HEK293 (cell line): ENCODE results near the gene ZFYVE28.

Experiments used
- GFI1B ChIP-seq: fragments of 450-650 bp; formaldehyde crosslinking; IDR thresholded peaks from 2 replicates; pipeline ENCODE4 v1.5.1; 2016; ENCODE audit warnings: missing biosample characterization, missing genetic modification characterization
- KLF8 ChIP-seq: fragments of 450-650 bp; formaldehyde crosslinking; IDR thresholded peaks from 2 replicates; pipeline ENCODE4 v1.5.1; 2016; ENCODE audit warnings: missing biosample characterization, missing genetic modification characterization
- MYNN ChIP-seq: fragments of 450-650 bp; formaldehyde crosslinking; IDR thresholded peaks from 2 replicates; pipeline ENCODE4 v1.5.1; 2016; ENCODE audit warnings: missing biosample characterization, missing genetic modification characterization, borderline replicate concordance
- SCRT1 ChIP-seq: fragments of 450-650 bp; formaldehyde crosslinking; IDR thresholded peaks from 2 replicates; pipeline ENCODE4 v1.5.1; 2016; ENCODE audit warnings: missing biosample characterization, missing genetic modification characterization, borderline replicate concordance
- SP2 ChIP-seq: fragments of 450-650 bp; formaldehyde crosslinking; IDR thresholded peaks from 2 replicates; pipeline ENCODE4 v1.5.1; 2016; ENCODE audit warnings: missing biosample characterization, missing genetic modification characterization
- ZBTB7A ChIP-seq: fragments of 450-650 bp; formaldehyde crosslinking; IDR thresholded peaks from 2 replicates; pipeline ENCODE4 v1.5.1; 2016; ENCODE audit warnings: low read depth, missing biosample characterization, missing genetic modification characterization
- ZFP41 ChIP-seq: fragments of 450-650 bp; formaldehyde crosslinking; IDR thresholded peaks from 2 replicates; pipeline ENCODE4 v1.5.1; 2016; ENCODE audit warnings: missing biosample characterization, missing genetic modification characterization, borderline replicate concordance
- ZFP69B ChIP-seq: fragments of 450-650 bp; formaldehyde crosslinking; IDR thresholded peaks from 2 replicates; pipeline ENCODE4 v1.5.1; 2016; ENCODE audit warnings: missing biosample characterization, missing genetic modification characterization
- ZNF138 ChIP-seq: fragments of 450-650 bp; formaldehyde crosslinking; IDR thresholded peaks from 2 replicates; pipeline ENCODE4 v1.5.1; 2016; ENCODE audit warnings: missing biosample characterization, missing genetic modification characterization, borderline replicate concordance
- ZNF146 ChIP-seq: fragments of 450-650 bp; formaldehyde crosslinking; IDR thresholded peaks from 2 replicates; pipeline ENCODE4 v1.5.1; 2016; ENCODE audit warnings: missing biosample characterization, missing genetic modification characterization
- ZNF148 ChIP-seq: fragments of 450-650 bp; formaldehyde crosslinking; IDR thresholded peaks from 2 replicates; pipeline ENCODE4 v1.5.0; 2017; ENCODE audit warnings: missing biosample characterization, missing genetic modification characterization, borderline replicate concordance
- ZNF184 ChIP-seq: fragments of 450-650 bp; IDR thresholded peaks from 2 replicates; pipeline ENCODE4 v1.5.1; 2018; ENCODE audit warnings: missing biosample characterization, mild to moderate bottlenecking, missing genetic modification characterization
- ZNF221 ChIP-seq: fragments of 450-650 bp; formaldehyde crosslinking; IDR thresholded peaks from 2 replicates; pipeline ENCODE4 v1.5.1; 2017; ENCODE audit warnings: missing biosample characterization, missing genetic modification characterization, borderline replicate concordance
- ZNF23 ChIP-seq: fragments of 450-650 bp; formaldehyde crosslinking; IDR thresholded peaks from 2 replicates; pipeline ENCODE4 v1.5.1; 2016; ENCODE audit warnings: missing biosample characterization, missing genetic modification characterization, borderline replicate concordance
- ZNF302 ChIP-seq: fragments of 450-650 bp; formaldehyde crosslinking; IDR thresholded peaks from 2 replicates; pipeline ENCODE4 v1.5.1; 2016; ENCODE audit warnings: missing biosample characterization, missing genetic modification characterization, low read depth
- ZNF398 ChIP-seq: fragments of 450-650 bp; formaldehyde crosslinking; IDR thresholded peaks from 2 replicates; pipeline ENCODE4 v1.5.1; 2017; ENCODE audit warnings: missing biosample characterization, missing genetic modification characterization
- ZNF449 ChIP-seq: fragments of 450-650 bp; formaldehyde crosslinking; IDR thresholded peaks from 2 replicates; pipeline ENCODE4 v1.5.1; 2017; ENCODE audit warnings: missing biosample characterization, mild to moderate bottlenecking, missing genetic modification characterization, moderate library complexity
- ZNF48 ChIP-seq: fragments of 450-650 bp; formaldehyde crosslinking; IDR thresholded peaks from 2 replicates; pipeline ENCODE4 v1.5.1; 2016; ENCODE audit warnings: missing biosample characterization, missing genetic modification characterization
- ZNF510 ChIP-seq: fragments of 450-650 bp; formaldehyde crosslinking; IDR thresholded peaks from 2 replicates; pipeline ENCODE4 v1.5.1; 2018; ENCODE audit warnings: mild to moderate bottlenecking, missing genetic modification characterization, missing biosample characterization; ENCODE audit not compliant: insufficient replicate concordance
- ZNF521 ChIP-seq: fragments of 450-650 bp; formaldehyde crosslinking; IDR thresholded peaks from 2 replicates; pipeline ENCODE4 v1.5.1; 2017; ENCODE audit warnings: missing biosample characterization, mild to moderate bottlenecking, missing genetic modification characterization
- ZNF544 ChIP-seq: fragments of 450-650 bp; formaldehyde crosslinking; IDR thresholded peaks from 2 replicates; pipeline ENCODE4 v1.5.0; 2017; ENCODE audit warnings: missing biosample characterization, missing genetic modification characterization
- ZNF571 ChIP-seq: fragments of 450-650 bp; formaldehyde crosslinking; IDR thresholded peaks from 2 replicates; pipeline ENCODE4 v1.5.0; 2017; ENCODE audit warnings: missing biosample characterization, missing genetic modification characterization
- ZNF664 ChIP-seq: fragments of 450-650 bp; formaldehyde crosslinking; IDR thresholded peaks from 2 replicates; pipeline ENCODE4 v1.5.1; 2016; ENCODE audit warnings: missing biosample characterization, missing genetic modification characterization
- ZNF692 ChIP-seq: fragments of 450-650 bp; formaldehyde crosslinking; IDR thresholded peaks from 2 replicates; pipeline ENCODE4 v1.5.1; 2016; ENCODE audit warnings: missing biosample characterization, missing genetic modification characterization
- ZNF76 ChIP-seq: fragments of 450-650 bp; formaldehyde crosslinking; IDR thresholded peaks from 2 replicates; pipeline ENCODE4; 2016; ENCODE audit warnings: low read depth, missing biosample characterization, missing genetic modification characterization, borderline replicate concordance
- ZNF777 ChIP-seq: fragments of 450-650 bp; formaldehyde crosslinking; IDR thresholded peaks from 2 replicates; pipeline ENCODE4 v1.5.1; 2017; ENCODE audit warnings: missing biosample characterization, missing genetic modification characterization, borderline replicate concordance
- ZNF792 ChIP-seq: fragments of 450-650 bp; formaldehyde crosslinking; IDR thresholded peaks from 2 replicates; pipeline ENCODE4 v1.5.1; 2016; ENCODE audit warnings: missing biosample characterization, missing genetic modification characterization
- ZSCAN16 ChIP-seq: fragments of 450-650 bp; formaldehyde crosslinking; IDR thresholded peaks from 2 replicates; pipeline ENCODE4 v1.5.1; 2016; ENCODE audit warnings: missing biosample characterization, missing genetic modification characterization
- ZXDB ChIP-seq: fragments of 450-650 bp; formaldehyde crosslinking; IDR thresholded peaks from 2 replicates; pipeline ENCODE4 v1.5.1; 2016; ENCODE audit warnings: missing biosample characterization, missing genetic modification characterization
- TF ChIP-seq, protein P1 (sequence below): fragments of 450-650 bp; formaldehyde crosslinking; IDR thresholded peaks from 2 replicates; pipeline ENCODE4 v1.5.1; 2017; ENCODE audit warnings: missing biosample characterization, missing genetic modification characterization

The ZFYVE28 gene

DNA sequence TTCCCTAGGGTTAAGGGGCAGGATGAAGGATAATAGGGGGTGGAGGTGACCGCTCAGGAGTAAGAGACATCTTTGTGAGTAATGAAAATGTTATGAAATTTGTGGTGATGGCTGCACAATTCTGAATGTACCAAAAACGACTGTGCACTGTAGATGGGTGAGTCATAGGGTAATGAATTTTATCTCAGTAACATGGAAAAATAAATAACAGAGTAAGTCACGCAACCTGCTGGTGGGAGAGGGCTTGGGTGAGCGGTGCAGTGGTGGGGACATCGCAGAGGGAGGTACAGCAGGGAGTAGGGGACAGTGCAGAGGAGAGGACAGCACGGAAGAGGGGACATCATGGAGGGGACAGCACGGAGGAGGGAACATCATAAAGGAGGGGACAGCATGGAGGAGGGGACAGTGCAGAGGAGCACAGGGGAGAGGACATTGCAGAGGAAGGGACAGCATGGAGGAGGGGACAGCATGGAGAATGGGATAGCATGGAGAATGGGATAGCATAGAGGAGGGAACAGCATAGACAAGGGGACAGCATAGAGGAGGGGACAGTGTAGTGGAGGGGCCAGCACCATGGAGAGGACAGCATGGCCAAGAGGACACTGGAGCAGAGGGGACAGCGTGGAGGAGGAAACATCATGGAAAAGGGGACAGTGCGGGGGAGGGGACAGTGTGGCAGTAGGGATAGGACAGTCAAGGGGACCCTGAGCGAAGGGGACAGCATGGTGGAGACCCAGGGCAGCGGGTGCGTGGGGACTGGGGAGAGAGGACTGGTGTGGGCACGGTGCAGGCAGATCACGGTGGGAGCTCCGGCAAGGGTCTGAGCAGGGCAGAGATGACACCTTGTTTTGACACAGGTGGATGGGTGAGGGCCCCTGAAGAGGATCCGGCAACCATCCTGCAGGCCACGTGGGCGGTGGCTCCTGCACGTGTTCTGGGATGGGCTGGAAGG lies 88.1 kb downstream of the ZFYVE28 start (continued):
- TF ChIP-seq ZNF48 (tag by site-specific recombination) (no peak), ZNF449 (no peak), ZNF23 (tag by site-specific recombination) (no peak), SCRT1 (tag by site-specific recombination) (no peak), ZNF302 (tag by site-specific recombination) (no peak), MYNN (no peak), ZNF184 (tag by site-specific recombination) (no peak), ZNF777 (tag by site-specific recombination) (no peak), ZNF138 (no peak), ZNF510 (no peak), ZNF76 (tag by site-specific recombination) (no peak), ZNF521 (tag by site-specific recombination) (no peak), ZNF148 (tag by site-specific recombination) (no peak), ZFP69B (tag by site-specific recombination) (peak; percentile 67; the same call in 1 of the 2 replicates), ZBTB7A (tag by site-specific recombination) (no peak; the same call in 1 of the 2 replicates), ZNF221 (tag by site-specific recombination) (no peak), ZXDB (tag by site-specific recombination) (peak; percentile 50), ZNF398 (peak; percentile 99), ZNF571 (tag by site-specific recombination) (no peak), SP2 (tag by site-specific recombination) (peak; percentile 44), ZNF792 (tag by site-specific recombination) (no peak), ZNF664 (tag by site-specific recombination) (no peak), GFI1B (tag by site-specific recombination) (no peak), KLF8 (tag by site-specific recombination) (peak; percentile 43), ZNF692 (tag by site-specific recombination) (peak; percentile 72; the same call in 1 of the 2 replicates), ZSCAN16 (tag by site-specific recombination) (no peak; the same call in 1 of the 2 replicates), ZNF544 (tag by site-specific recombination) (no peak), ZNF146 (tag by site-specific recombination) (no peak), ZFP41 (tag by site-specific recombination) (no peak)
- TF ChIP-seq, protein P1, sequence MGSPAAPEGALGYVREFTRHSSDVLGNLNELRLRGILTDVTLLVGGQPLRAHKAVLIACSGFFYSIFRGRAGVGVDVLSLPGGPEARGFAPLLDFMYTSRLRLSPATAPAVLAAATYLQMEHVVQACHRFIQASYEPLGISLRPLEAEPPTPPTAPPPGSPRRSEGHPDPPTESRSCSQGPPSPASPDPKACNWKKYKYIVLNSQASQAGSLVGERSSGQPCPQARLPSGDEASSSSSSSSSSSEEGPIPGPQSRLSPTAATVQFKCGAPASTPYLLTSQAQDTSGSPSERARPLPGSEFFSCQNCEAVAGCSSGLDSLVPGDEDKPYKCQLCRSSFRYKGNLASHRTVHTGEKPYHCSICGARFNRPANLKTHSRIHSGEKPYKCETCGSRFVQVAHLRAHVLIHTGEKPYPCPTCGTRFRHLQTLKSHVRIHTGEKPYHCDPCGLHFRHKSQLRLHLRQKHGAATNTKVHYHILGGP (tag by site-specific recombination), result no peak
